ENCODE data around the gene LIN28A. TPM values are rescaled to one million over a fixed set of nuclear protein-coding genes. Genes with fewer than 3 reads are reported as not detected.

LIN28A gene, protein sequence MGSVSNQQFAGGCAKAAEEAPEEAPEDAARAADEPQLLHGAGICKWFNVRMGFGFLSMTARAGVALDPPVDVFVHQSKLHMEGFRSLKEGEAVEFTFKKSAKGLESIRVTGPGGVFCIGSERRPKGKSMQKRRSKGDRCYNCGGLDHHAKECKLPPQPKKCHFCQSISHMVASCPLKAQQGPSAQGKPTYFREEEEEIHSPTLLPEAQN
- total RNA-seq (2022; extraction: Qiagen RNA extraction), result 0.03 TPM in 1 of 5 replicates, not detected in the others

DNA sequence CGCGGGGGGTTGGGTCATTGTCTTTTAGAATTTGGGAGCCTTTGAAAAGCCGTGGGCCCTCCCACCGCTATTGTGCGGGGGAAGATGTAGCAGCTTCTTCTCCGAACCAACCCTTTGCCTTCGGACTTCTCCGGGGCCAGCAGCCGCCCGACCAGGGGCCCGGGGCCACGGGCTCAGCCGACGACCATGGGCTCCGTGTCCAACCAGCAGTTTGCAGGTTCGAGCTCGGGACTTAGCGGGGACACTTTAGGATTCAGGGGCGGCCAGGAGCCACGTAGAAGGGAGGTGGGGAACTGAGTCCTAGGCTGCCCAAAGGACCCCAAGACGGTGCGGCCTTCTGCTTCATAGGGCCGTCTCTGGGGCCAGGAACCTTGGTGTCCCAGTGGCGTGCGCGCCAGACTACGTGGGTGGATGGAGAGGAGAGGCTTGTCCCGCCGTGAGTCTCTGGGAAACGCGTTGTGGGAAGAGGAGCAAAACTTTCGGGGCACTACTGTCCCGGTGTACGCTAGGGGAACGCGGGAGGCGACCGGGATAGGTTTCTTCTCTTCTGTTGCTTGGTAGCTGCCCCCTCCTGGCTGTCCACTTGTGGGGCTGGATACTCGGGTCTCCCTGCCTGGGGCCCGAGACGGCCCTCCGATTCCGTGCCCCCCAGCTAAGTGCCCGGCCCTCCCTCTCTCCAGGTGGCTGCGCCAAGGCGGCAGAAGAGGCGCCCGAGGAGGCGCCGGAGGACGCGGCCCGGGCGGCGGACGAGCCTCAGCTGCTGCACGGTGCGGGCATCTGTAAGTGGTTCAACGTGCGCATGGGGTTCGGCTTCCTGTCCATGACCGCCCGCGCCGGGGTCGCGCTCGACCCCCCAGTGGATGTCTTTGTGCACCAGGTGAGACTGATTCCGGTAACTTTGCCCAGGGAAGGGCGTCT lies at the start of gene LIN28A:
LIN28A (plus strand) TSS at position 112 of the 918 bp plus-strand sequence; CDS start at position 187, 75 bp downstream.

DNA sequence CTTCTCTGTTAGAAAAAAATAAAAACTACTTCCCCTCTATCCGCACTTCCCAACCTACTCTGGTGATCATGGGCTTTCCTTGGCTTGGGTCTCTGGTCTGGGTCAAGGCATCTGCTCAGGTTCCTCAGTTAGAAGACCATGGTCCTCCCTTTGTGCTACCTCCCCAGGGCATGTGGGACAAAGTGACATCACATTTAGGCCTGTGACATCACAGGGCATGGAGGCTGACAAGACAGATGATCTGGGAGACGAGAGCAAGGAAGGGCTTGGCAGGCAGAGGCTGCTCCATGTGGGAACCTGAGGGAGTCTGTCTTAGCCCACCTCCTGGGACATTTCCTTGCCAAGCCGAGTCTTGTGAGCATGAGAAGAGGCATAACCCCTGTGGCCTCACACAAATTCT lies 38.0 kb upstream of the LIN28A start, which contains the start of gene ZNF683:
ZNF683 (minus strand) TSS at position 140 of the 400 bp plus-strand sequence. CDS start 4,179 bp downstream, outside the sequence.

DNA sequence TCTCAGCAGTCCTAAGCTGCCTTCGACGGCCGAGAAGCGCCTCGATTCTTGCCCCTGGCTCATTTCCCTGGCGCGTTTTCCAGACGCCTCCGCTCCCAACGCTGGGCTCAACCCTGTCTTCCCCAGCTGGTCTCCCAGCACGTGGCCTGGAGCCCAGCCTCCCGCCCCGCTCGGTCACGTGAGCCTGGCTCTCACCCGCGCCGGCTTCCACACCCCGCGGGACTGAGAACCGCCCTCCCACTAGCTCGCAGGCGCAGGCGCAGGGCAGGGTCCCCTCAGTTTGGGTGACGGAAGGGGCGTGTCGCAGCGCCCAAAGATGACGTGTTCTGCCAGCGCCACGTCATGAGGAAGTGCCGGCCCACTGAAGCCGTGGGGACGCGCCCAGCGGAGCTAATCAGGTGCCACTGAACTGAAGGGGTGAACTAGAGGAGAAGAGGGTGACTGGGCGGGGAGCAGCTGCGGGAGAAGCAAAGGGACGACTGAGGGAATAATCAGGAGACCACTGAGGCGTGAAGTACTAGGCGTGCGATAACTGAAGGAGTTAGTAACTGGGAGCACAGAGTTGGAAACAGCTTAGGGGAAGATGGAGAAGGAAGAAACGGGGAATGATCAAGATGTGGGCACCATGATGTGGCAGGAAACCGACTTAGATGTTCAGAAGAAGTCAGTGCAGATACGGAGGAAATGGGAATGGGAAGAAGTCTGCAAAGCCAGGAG lies 21.5 kb downstream of the LIN28A start, which contains the start of gene DHDDS:
DHDDS (plus strand) TSS at position 343 of the 717 bp plus-strand sequence. CDS start 625 bp downstream, outside the sequence.

DNA sequence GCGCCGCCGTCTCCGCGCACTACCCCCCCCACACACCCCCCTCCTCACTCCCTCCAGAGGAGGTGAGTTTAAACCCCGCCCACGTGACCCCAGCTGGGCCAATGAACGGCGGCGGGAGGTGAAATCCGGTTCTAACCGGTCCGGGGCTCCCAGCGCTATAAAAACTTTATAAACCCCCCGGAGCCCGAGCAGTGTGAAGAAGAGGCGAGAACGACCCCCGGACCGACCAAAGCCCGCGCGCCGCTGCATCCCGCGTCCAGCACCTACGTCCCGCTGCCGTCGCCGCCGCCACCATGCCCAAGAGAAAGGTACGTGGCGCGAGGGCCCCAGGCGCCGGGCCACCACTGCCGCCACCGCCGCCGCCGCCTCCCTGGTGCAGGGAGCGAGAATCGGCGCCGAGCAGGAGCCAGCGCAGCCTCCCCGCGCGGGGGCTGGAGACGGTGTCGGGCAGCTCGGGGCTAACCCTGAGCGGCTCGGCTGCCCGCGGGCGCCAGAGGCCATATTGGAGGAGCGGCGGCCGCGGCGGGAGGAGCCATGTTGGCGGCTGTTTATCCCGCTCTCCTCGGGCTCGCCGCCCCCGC lies 61.8 kb downstream of the LIN28A start, which contains the start of gene HMGN2:
HMGN2 (plus strand) TSS at position 121 of the 581 bp plus-strand sequence; CDS start at position 294, 173 bp downstream.

Other genes with a start within 250 kb of the LIN28A start
- not detected in 5 replicates for gene C1orf232, start 241.9 kb upstream of the LIN28A start, total RNA-seq (2022; extraction: Qiagen RNA extraction)
- 48.0 to 76.8 TPM (median 69.5 TPM) in 5 replicates for gene ZNF593, start 240.9 kb upstream of the LIN28A start, total RNA-seq (2022; extraction: Qiagen RNA extraction)
- 0.09 to 0.47 TPM in 2 of 5 replicates, not detected in the others for gene ZNF593OS, start 239.0 kb upstream of the LIN28A start, total RNA-seq (2022; extraction: Qiagen RNA extraction)
- 0.18 to 0.37 TPM (median 0.33 TPM) in 5 replicates for gene CNKSR1, start 233.3 kb upstream of the LIN28A start, total RNA-seq (2022; extraction: Qiagen RNA extraction)
- not detected in 5 replicates for gene CATSPER4, start 220.2 kb upstream of the LIN28A start, total RNA-seq (2022; extraction: Qiagen RNA extraction)
- 12.2 to 14.6 TPM (median 13.0 TPM) in 5 replicates for gene CEP85, start 176.6 kb upstream of the LIN28A start, total RNA-seq (2022; extraction: Qiagen RNA extraction)
- gene SH3BGRL3, start 130.7 kb upstream of the LIN28A start, total RNA-seq (2022; extraction: Qiagen RNA extraction), result 108 to 164 TPM (median 157 TPM) in 5 replicates
- 11.3 to 19.1 TPM (median 18.1 TPM) in 5 replicates for gene UBXN11, start 104.2 kb upstream of the LIN28A start, total RNA-seq (2022; extraction: Qiagen RNA extraction)
- gene CD52, start 92.9 kb upstream of the LIN28A start, total RNA-seq (2022; extraction: Qiagen RNA extraction), result not detected in 5 replicates
- 1.2 to 2.6 TPM (median 1.8 TPM) in 5 replicates for gene CRYBG2, start 56.7 kb upstream of the LIN28A start, total RNA-seq (2022; extraction: Qiagen RNA extraction)
- gene ZNF683, start 38.1 kb upstream of the LIN28A start, total RNA-seq (2022; extraction: Qiagen RNA extraction), result not detected in 5 replicates
- 23.2 to 29.7 TPM (median 23.8 TPM) in 5 replicates for gene DHDDS, start 21.5 kb downstream of the LIN28A start, total RNA-seq (2022; extraction: Qiagen RNA extraction)
- gene HMGN2, start 61.6 kb downstream of the LIN28A start, total RNA-seq (2022; extraction: Qiagen RNA extraction), result 328 to 421 TPM (median 343 TPM) in 5 replicates
- 15.2 to 18.2 TPM (median 16.7 TPM) in 5 replicates for gene RPS6KA1, start 118.9 kb downstream of the LIN28A start, total RNA-seq (2022; extraction: Qiagen RNA extraction)

All from A549 treated with CORT108297 at 1 μM for 4 hours (cell line).